Erythroblast (primary cell): ENCODE data around the gene DDX50.

Source experiments
- GATA1 ChIP-seq: IDR thresholded peaks from 2 replicates; pipeline ENCODE4 v1.6.1; 2011; ENCODE audit warnings: low read depth, mild to moderate bottlenecking, control low read depth, low read length, moderate library complexity
- POLR2A ChIP-seq: IDR thresholded peaks from 2 replicates; pipeline ENCODE4 v1.6.1; 2011; ENCODE audit warnings: mild to moderate bottlenecking, low read length

- TF ChIP-seq POLR2A (no peak), GATA1 (no peak)
Observed at GRCh38 chr10:68899186-68899745, 1.8 kb upstream of the DDX50 start.
